HG03025 (cell line): Measurements from ENCODE around the gene MOSMO.
"Not testable (repeated sequence)": the region's sequence is repeated elsewhere in the genome, so short reads cannot be mapped to it uniquely, and the experiment has no call there.

Experiments used
- ATAC-seq: cut with Tn5 transposase; IDR thresholded peaks from one replicate; pipeline ENCODE4 v1.9.1; 2021; ENCODE audit warnings: mild to moderate bottlenecking, moderate library complexity; ENCODE audit not compliant: unreplicated experiment, low FRiP score

MOSMO gene

GRCh38 chr16:22034503-22034902 lies 26.6 kb downstream of the MOSMO start:
- no peak for ATAC-seq

GRCh38 chr16:22035153-22035552 lies 27.2 kb downstream of the MOSMO start:
- ATAC-seq = no peak

GRCh38 chr16:22043882-22044281 lies 36.0 kb downstream of the MOSMO start:
- ATAC-seq = not testable (repeated sequence)

- not testable (repeated sequence) for ATAC-seq
Observed at GRCh38 chr16:22045888-22046287, 38.0 kb downstream of the MOSMO start.

- ATAC-seq = no peak
Observed at GRCh38 chr16:22050963-22051362, 43.1 kb downstream of the MOSMO start.

GRCh38 chr16:22052980-22053379 lies 45.1 kb downstream of the MOSMO start:
- ATAC-seq = no peak

- ATAC-seq = no peak
Observed at GRCh38 chr16:22053921-22054341, 46.0 kb downstream of the MOSMO start.

- no peak for ATAC-seq
Observed at GRCh38 chr16:22054847-22055590, 47.1 kb downstream of the MOSMO start.

GRCh38 chr16:22055881-22056280 lies 48.0 kb downstream of the MOSMO start:
- no peak for ATAC-seq

- ATAC-seq = no peak
Observed at GRCh38 chr16:22063888-22064467, 56.1 kb downstream of the MOSMO start.

GRCh38 chr16:22065252-22065651 lies 57.3 kb downstream of the MOSMO start:
- no peak for ATAC-seq

- ATAC-seq = no peak
Observed at GRCh38 chr16:22070361-22071330, 62.7 kb downstream of the MOSMO start.

- no peak for ATAC-seq
Observed at GRCh38 chr16:22071331-22071910, 63.5 kb downstream of the MOSMO start.

GRCh38 chr16:22073350-22073749 lies 65.4 kb downstream of the MOSMO start:
- ATAC-seq = no peak

- ATAC-seq = no peak
Observed at GRCh38 chr16:22075043-22075757, 67.3 kb downstream of the MOSMO start.

GRCh38 chr16:22075776-22076175 lies 67.9 kb downstream of the MOSMO start:
- no peak for ATAC-seq

GRCh38 chr16:22077700-22078313 lies 69.9 kb downstream of the MOSMO start:
- no peak for ATAC-seq

- no peak for ATAC-seq
Observed at GRCh38 chr16:22078656-22079055, 70.7 kb downstream of the MOSMO start.

- ATAC-seq = no peak
Observed at GRCh38 chr16:22081050-22081449, 73.1 kb downstream of the MOSMO start.

GRCh38 chr16:22086440-22086839 lies 78.5 kb downstream of the MOSMO start:
- no peak for ATAC-seq
